Effector memory CD8-positive, alpha-beta T cell (primary cell): ENCODE measurements around the gene PRR11.
"Not testable (repeated sequence)": the region's sequence is repeated elsewhere in the genome, so short reads cannot be mapped to it uniquely, and the experiment has no call there.

Experiments used
- ATAC-seq: fragments of 150-1000 bp; cut with Tn5 transposase; replicated peaks from 2 replicates; pipeline ENCODE4 v1.10.0; 2021; ENCODE audit warnings: mild to moderate bottlenecking, moderate library complexity
- DNase-seq, 3 experiments: peaks; one replicate each; pipeline ENCODE4 v3.0.0; 2021
- H3K27ac Mint-ChIP-seq, 2 donors: one replicate each; pipeline ENCODE4 v1.8.0; 2022; ENCODE audit warnings: mild to moderate bottlenecking in 2 of 2, mixed read lengths in 2 of 2, moderate library complexity in 2 of 2
- H3K27me3 Mint-ChIP-seq, 2 donors: one replicate each; pipeline ENCODE4 v1.8.0; 2022; ENCODE audit warnings: mixed read lengths in 2 of 2
- H3K36me3 Mint-ChIP-seq: one replicate; pipeline ENCODE4 v1.8.0; 2022; ENCODE audit warnings: mild to moderate bottlenecking, moderate library complexity, mixed read lengths; ENCODE audit not compliant: insufficient read depth
- H3K4me1 Mint-ChIP-seq, 2 donors: one replicate each; pipeline ENCODE4 v1.8.0; 2022; ENCODE audit warnings: low read depth in 2 of 2, mixed read lengths in 2 of 2
- H3K4me3 Mint-ChIP-seq, 2 donors: one replicate each; pipeline ENCODE4 v1.8.0; 2022; ENCODE audit warnings: mild to moderate bottlenecking in 2 of 2, mixed read lengths in 2 of 2, moderate library complexity in 2 of 2
- H3K9me3 Mint-ChIP-seq, 2 donors: one replicate each; pipeline ENCODE4 v1.8.0; 2022; ENCODE audit warnings: mixed read lengths in 2 of 2

The PRR11 gene

GRCh38 chr17:59161477-59161876 is 5.9 kb downstream of the PRR11 start:
- peaks cover 3 to 14% of the 10 kb centered on the region in 2 donors for H3K4me1 Mint-ChIP-seq

GRCh38 chr17:59165933-59166342 is 10.4 kb downstream of the PRR11 start:
- Mint-ChIP-seq H3K9me3 (no peaks in the 10 kb centered on the region), H3K36me3 (peaks cover 3% of the 10 kb centered on the region), H3K27ac (no peak overlapping the region), H3K4me3 (no peak overlapping the region), H3K27me3 (no peaks in the 10 kb centered on the region), H3K4me1 (peaks cover 4 to 9% of the 10 kb centered on the region in 2 donors)
- peak; percentile 88 for ATAC-seq
- peak; percentile 34 to 45 (median 38) for DNase-seq

More at GRCh38 chr17:59161477-59161876, 5.9 kb downstream of the PRR11 start:
- Mint-ChIP-seq H3K27me3 (no peaks in the 10 kb centered on the region), H3K36me3 (peaks cover 3% of the 10 kb centered on the region), H3K9me3 (no peaks in the 10 kb centered on the region), H3K4me3 (no peak overlapping the region), H3K27ac (peak overlapping the region; percentile 31 to 91)
- ATAC-seq, result no peak
- DNase-seq, result no peak

DNA sequence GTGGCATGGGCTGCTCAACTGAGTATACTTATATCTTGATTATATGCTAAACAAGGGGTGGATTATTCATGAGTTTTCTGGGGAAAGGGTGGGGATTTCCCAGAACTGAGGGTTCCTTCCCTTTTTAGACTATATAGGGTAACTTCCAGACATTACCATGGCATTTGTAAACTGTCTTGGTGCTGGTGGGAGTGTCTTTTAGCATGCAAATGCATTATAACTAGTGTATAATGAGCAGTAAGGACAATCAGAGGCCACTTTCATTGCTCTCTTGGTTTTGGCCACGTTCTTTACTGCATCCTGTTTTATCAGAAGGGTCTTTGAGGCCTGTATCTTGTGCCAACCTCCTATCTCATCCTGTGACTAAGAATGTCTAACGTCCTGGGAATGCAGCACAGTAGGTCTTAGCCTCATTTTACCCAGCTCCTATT is 12.0 kb downstream of the PRR11 start:
- ATAC-seq (no peak), DNase-seq (no peak)
- Mint-ChIP-seq H3K4me3 (no peak overlapping the region), H3K27ac (peak overlapping the region in 1 of 2 donors; percentile 38), H3K9me3 (no peaks in the 10 kb centered on the region), H3K36me3 (peaks cover 3% of the 10 kb centered on the region), H3K27me3 (no peaks in the 10 kb centered on the region), H3K4me1 (peaks cover 6 to 9% of the 10 kb centered on the region in 2 donors)

GRCh38 chr17:59172436-59173004 is 17.0 kb downstream of the PRR11 start:
- H3K4me3 Mint-ChIP-seq, result no peak overlapping the region
- no peaks in the 10 kb centered on the region for H3K27me3 Mint-ChIP-seq
- no peak overlapping the region for H3K27ac Mint-ChIP-seq
- no peaks in the 10 kb centered on the region for H3K9me3 Mint-ChIP-seq
- ATAC-seq, result no peak
- DNase-seq, result no peak
- peaks cover 6 to 9% of the 10 kb centered on the region in 2 donors for H3K4me1 Mint-ChIP-seq
- H3K36me3 Mint-ChIP-seq, result peaks cover 3% of the 10 kb centered on the region

DNA sequence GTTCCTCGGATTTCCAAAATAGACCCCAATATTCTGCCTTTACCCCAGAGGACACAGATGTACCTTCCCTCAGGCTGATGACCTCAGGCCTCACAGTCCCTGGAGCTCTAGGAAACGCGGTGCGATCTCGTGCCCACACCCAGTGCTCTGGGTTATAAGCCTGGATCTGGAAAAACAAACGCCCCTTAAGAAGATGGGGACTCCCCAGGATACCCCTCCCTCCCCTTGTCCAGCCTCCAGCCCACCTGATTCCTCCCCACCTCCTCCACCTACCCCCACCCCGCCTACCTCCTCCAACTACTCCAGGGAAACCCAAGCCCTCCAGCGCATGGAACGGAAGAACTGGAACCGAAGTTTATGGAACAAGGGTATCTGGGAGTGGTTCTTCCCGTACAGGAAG is 19.1 kb downstream of the PRR11 start:
- Mint-ChIP-seq H3K4me3 (no peak overlapping the region), H3K36me3 (peaks cover 3% of the 10 kb centered on the region), H3K4me1 (peaks cover 8 to 9% of the 10 kb centered on the region in 2 donors), H3K9me3 (no peaks in the 10 kb centered on the region), H3K27me3 (no peaks in the 10 kb centered on the region), H3K27ac (no peak overlapping the region)
- no peak for ATAC-seq
- no peak for DNase-seq

GRCh38 chr17:59175076-59175475 is 19.5 kb downstream of the PRR11 start:
- Mint-ChIP-seq H3K9me3 (no peaks in the 10 kb centered on the region), H3K4me1 (peaks cover 8 to 9% of the 10 kb centered on the region in 2 donors), H3K36me3 (peaks cover 3% of the 10 kb centered on the region)

GRCh38 chr17:59178266-59178985 is 22.9 kb downstream of the PRR11 start:
- H3K27me3 Mint-ChIP-seq, result no peaks in the 10 kb centered on the region
- H3K9me3 Mint-ChIP-seq, result no peaks in the 10 kb centered on the region
- H3K4me1 Mint-ChIP-seq, result peaks cover 3 to 4% of the 10 kb centered on the region in 2 donors
- peaks cover 6% of the 10 kb centered on the region for H3K36me3 Mint-ChIP-seq
- ATAC-seq, result no peak
- DNase-seq, result no peak
- H3K4me3 Mint-ChIP-seq, result no peak overlapping the region
- peak overlapping the region in 1 of 2 donors; percentile 69 for H3K27ac Mint-ChIP-seq

More at GRCh38 chr17:59175076-59175475, 19.5 kb downstream of the PRR11 start:
- no peak for ATAC-seq
- H3K27me3 Mint-ChIP-seq, result no peaks in the 10 kb centered on the region
- no peak for DNase-seq
- no peak overlapping the region for H3K4me3 Mint-ChIP-seq
- H3K27ac Mint-ChIP-seq, result no peak overlapping the region

DNA sequence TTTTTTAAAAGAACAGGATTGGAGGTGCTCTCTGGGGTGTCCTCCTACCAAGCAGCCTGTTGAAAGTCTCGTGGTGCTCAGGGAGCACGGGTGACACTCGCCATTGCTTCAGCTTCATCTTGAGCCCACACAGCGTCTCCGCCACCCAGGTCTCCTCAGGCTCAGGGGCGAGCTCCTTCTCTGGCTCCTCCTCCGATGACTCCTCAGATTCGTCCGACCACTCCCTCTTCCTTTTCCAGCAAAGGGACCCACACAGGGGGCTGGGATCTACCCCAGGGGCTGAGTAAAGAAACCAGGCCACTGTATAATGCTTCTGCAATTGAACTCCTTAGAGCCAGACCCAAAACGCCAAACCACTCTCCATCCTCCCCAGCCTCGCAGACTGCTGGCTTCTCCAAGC is 24.1 kb downstream of the PRR11 start:
- ATAC-seq, H3K36me3 Mint-ChIP-seq, H3K27me3 Mint-ChIP-seq, H3K9me3 Mint-ChIP-seq, DNase-seq, H3K4me3 Mint-ChIP-seq, H3K4me1 Mint-ChIP-seq: not testable (repeated sequence)
- H3K27ac Mint-ChIP-seq, result peak overlapping the region in 1 of 2 donors; percentile 83

- H3K27me3 Mint-ChIP-seq, result no peaks in the 10 kb centered on the region
- ATAC-seq (no peak), DNase-seq (no peak)
- no peak overlapping the region for H3K27ac Mint-ChIP-seq
- H3K36me3 Mint-ChIP-seq, result peaks cover 6% of the 10 kb centered on the region
- H3K4me3 Mint-ChIP-seq, result no peak overlapping the region
- H3K9me3 Mint-ChIP-seq, result no peaks in the 10 kb centered on the region
- peaks cover 0 to 3% of the 10 kb centered on the region in 2 donors for H3K4me1 Mint-ChIP-seq
Measured at GRCh38 chr17:59180626-59181025, 25.1 kb downstream of the PRR11 start.

GRCh38 chr17:59181481-59181880 is 25.9 kb downstream of the PRR11 start:
- Mint-ChIP-seq H3K27ac (peak overlapping the region in 1 of 2 donors; percentile 8), H3K36me3 (peaks cover 6% of the 10 kb centered on the region), H3K9me3 (no peaks in the 10 kb centered on the region), H3K4me3 (no peak overlapping the region), H3K4me1 (peaks cover 0 to 3% of the 10 kb centered on the region in 2 donors), H3K27me3 (no peaks in the 10 kb centered on the region)
- DNase-seq (no peak), ATAC-seq (no peak)

DNA sequence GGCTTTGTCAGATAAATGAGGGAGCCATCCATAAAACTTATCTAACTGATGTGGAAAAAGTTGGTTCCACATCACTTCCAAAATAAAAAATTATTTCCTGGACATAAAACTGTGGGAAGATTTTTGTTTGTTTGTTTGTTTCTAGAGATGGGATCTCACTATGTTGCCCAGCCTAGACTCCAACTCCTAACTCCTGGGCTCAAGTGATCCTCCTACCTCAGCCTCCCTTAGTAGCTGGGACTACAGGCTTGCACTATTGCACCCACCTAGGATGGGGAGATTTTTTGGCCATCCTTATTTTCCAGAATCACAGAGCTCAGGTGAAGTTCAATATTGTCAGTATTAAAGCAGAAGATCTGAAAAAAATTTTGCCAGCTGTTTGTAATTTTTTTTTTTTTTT is 30.5 kb downstream of the PRR11 start:
- H3K36me3 Mint-ChIP-seq, result peaks cover 8% of the 10 kb centered on the region
- no peak overlapping the region for H3K27ac Mint-ChIP-seq
- ATAC-seq (no peak), DNase-seq (no peak)
- H3K4me1 Mint-ChIP-seq, result no peaks in the 10 kb centered on the region
- no peaks in the 10 kb centered on the region for H3K9me3 Mint-ChIP-seq
- H3K4me3 Mint-ChIP-seq, result no peak overlapping the region
- H3K27me3 Mint-ChIP-seq, result no peaks in the 10 kb centered on the region

DNA sequence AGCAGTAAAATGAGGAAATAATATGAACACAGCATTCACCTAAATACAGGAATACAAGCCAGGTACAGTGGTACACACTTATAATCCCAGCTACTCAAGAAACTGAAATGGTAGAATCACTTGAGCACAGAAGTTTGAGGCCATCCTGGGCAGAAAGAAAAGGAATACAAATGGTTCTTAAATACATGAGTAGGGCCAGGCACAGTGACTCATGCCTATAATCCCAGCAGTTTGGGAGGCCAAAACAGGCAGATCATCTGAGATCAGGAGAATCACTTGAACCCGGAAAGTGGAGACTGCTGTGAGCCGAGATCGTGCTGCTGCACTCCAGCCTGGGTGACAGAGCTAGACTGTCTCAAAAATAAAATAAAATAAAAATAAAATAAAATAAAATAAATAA is 31.3 kb downstream of the PRR11 start:
- Mint-ChIP-seq H3K27me3 (no peaks in the 10 kb centered on the region), H3K4me3 (no peak overlapping the region), H3K9me3 (no peaks in the 10 kb centered on the region), H3K27ac (no peak overlapping the region), H3K4me1 (no peaks in the 10 kb centered on the region), H3K36me3 (peaks cover 3% of the 10 kb centered on the region)
- DNase-seq, result no peak
- no peak for ATAC-seq

DNA sequence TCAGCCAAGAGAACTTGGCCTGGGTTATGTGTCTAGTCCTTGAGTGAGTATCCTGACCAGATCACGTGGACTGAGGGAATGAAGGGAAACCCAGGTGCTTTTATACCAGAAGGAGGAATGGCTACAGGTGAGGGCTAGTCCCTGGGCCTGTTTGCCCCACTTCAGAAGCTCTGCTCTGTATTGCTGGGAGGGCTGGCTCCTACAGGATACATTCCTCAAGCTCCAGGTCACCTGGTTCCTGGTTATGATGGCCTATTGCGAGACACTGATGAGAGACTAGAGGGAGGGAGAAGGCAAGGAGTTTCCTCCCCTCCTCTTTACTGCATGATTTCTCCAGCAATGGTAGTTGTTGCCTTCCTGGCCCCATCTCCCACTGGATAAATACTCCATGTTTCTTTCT is 35.3 kb downstream of the PRR11 start:
- Mint-ChIP-seq H3K36me3 (peaks cover 3% of the 10 kb centered on the region), H3K27ac (peak overlapping the region in 1 of 2 donors; percentile 47), H3K9me3 (no peaks in the 10 kb centered on the region), H3K27me3 (no peaks in the 10 kb centered on the region), H3K4me1 (no peaks in the 10 kb centered on the region), H3K4me3 (no peak overlapping the region)
- DNase-seq, result no peak
- ATAC-seq, result no peak

GRCh38 chr17:59193336-59193862 is 37.9 kb downstream of the PRR11 start:
- no peaks in the 10 kb centered on the region for H3K4me1 Mint-ChIP-seq
- DNase-seq (no peak), ATAC-seq (no peak)
- H3K4me3 Mint-ChIP-seq, result no peak overlapping the region
- peak overlapping the region in 1 of 2 donors; percentile 74 for H3K27ac Mint-ChIP-seq
- no peaks in the 10 kb centered on the region for H3K27me3 Mint-ChIP-seq
- H3K9me3 Mint-ChIP-seq, result no peaks in the 10 kb centered on the region
- H3K36me3 Mint-ChIP-seq, result no peaks in the 10 kb centered on the region
